Fibroblast of skin of back (primary cell): ENCODE results near the gene ACYP1.
"Not testable (repeated sequence)": the region's sequence is repeated elsewhere in the genome, so short reads cannot be mapped to it uniquely, and the experiment has no call there.

Source experiments
- DNase-seq: peaks from one replicate; pipeline ENCODE4 v3.0.0-alpha.2; 2013

The ACYP1 gene

GRCh38 chr14:75068294-75069120 is 4.7 kb upstream of the ACYP1 start:
- no peak for DNase-seq

DNA sequence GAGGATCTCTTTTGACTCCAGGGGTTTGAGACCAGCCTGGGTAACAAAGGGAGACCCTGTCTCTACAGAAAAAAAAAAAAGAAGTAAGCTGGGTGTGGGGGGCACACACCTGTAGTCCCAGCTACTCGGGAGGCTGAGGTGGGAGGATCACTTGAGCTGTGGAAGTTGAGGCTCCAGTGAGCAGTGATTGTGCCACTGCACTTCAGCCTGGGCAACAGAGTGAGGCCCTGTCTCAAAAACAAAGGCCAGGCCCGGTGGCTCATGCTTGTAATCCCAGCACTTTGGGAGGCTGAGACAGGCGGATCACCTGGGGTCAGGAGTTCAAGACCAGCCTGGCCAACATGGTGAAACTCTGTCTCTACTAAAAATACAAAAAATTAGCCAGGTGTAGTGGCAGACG is 3.9 kb upstream of the ACYP1 start:
- not testable (repeated sequence) for DNase-seq

DNA sequence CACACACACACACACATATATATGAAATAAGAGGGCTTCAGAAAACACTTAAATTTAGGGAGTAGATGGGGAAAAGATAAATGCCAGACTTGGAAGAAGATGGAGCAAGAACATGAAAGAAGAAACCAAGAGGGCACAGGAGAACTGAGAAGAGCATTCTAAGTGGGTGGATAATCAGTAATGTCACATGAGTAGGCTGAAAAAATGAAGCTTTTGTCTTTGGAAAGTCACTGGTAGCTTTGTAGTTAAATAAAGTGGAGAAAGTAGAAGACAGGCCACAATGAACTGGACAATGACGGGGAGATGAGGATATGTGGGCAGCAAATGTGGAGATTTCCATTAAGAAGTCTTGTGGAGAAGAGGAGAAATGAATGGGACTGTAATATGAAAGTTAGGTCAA is 3.4 kb upstream of the ACYP1 start:
- DNase-seq: no peak

GRCh38 chr14:75066691-75067090 is 2.9 kb upstream of the ACYP1 start:
- DNase-seq: no peak

GRCh38 chr14:75064205-75064567 is 362 bp upstream of the ACYP1 start:
- DNase-seq: no peak

- DNase-seq: no peak
These were observed 811 bp downstream of the ACYP1 start for GRCh38 chr14:75063013-75063412.

DNA sequence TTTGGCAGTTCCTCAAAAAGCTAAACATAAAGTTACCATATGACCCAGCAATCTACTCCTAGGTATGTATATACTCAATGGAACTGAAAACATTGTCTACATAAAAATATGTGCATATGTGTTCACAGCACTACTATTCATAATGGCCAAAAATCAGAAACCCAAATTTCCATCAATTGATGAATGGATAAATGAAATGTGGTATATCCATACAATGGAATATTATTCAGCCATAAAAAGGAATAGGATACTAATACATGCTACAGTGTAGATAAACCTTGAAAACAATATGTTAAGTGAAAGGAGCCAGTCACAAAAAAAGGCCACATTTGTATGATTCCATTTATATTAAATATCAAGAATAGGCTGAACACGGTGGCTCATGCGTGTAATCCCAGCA is 3.4 kb downstream of the ACYP1 start:
- DNase-seq: no peak

DNA sequence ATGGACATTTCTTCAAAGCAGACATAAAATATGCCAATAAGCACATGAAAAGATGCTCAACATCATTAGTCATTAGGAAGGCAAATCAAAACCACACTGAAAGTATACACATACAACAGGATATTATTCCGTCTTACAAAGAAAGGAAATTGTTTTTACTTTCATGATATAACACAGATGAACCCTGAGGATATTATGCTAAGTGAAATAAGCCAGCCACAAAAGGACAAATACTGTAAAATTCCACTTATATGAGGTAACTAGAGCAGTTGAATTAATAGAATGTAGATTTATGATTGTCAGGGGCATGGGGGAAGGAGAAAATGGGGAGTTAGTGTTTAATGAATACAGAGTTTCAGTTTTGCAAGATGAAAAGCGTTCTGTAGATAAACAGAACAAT is 4.2 kb downstream of the ACYP1 start:
- peak; percentile 80 for DNase-seq

DNA sequence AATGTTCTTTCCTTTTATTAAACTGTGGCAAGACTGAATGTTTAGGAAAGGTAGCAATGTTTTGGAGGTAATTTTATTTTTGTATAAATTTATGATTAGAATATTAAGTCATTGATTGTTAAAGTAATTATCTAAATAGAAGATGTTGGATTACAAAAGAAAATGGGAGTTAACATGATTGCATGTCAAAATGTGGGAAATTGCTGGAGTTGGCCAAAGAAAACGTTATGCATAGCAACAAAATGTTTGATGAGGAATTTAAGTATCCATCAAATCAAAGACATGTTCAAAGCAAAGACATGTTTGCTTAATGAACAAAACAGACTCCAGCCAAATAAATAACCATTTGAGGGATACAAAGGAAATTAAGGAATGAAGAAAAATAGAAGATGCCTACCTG is 9.4 kb downstream of the ACYP1 start:
- DNase-seq: no peak

DNA sequence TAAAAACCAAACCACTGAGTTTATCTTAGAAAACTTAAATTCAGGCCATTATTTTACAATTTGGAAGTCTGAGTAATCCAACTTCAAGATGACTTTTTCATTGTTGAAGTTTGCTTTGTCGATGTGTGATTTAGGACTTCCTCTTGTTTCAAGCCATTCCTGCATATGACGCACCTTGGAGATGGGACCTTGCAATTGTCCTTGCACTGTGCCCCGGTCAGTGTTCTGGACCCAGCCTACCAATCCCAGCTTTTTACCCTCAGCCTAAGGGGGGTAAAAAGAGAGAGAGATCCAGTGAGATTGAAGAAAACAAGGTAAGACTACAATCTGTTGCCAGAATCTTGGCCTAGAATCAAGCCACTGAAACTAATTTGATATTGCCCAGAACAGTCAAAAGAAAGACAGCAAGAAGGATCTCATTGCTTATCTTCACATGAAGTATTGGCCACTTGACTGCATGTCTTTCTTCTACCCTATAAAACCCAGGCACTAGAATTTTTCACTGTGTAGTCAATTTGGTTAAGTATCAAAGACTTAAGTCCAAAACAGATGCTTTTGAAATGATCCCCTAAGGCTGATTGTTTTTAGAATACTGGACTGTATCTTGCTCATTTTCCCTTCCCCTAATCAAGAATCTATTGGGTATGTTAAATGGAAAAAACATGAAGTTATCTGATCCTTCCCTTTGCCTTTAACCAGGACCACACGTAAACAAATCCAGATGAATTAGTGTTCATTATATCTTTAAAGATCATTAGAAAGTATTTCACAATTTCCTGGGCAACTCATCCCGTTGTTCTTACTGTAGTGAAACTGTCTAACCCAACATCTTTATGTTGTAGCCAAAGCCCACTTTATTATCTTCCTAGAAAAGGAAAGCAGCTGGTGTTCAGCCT is 10.2 kb downstream of the ACYP1 start:
- DNase-seq: no peak

GRCh38 chr14:75051556-75051899 is 12.3 kb downstream of the ACYP1 start:
- no peak for DNase-seq

- DNase-seq: peak; percentile 79
These were observed 12.8 kb downstream of the ACYP1 start, which contains the start of gene MLH3 for GRCh38 chr14:75050852-75051555. MLH3 (minus strand) TSS chr14:75051467; CDS start chr14:75049655, 1,812 bp downstream.

DNA sequence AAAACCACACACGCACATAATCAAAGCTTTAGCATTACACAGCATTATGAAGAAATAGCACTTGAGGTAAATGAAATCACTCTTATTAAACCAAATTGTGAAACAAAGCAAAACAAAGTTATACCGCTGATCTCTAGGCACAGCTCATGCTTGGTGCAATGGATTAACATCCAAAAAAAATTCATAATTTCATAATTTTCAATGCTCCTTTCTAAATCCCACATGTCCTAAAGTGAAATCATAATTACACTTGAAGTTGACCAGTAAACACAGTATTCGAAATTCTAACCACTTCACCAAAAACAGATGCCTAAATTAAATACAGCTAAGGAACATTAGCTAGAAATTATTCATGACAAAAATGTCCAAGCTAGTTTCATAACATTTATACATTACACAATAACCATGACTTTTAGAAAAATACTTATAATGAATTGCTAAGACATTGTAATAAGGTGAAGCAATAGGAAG is 14.1 kb downstream of the ACYP1 start:
- DNase-seq: no peak

- no peak for DNase-seq
These were observed 14.7 kb downstream of the ACYP1 start for GRCh38 chr14:75049136-75049535.

DNA sequence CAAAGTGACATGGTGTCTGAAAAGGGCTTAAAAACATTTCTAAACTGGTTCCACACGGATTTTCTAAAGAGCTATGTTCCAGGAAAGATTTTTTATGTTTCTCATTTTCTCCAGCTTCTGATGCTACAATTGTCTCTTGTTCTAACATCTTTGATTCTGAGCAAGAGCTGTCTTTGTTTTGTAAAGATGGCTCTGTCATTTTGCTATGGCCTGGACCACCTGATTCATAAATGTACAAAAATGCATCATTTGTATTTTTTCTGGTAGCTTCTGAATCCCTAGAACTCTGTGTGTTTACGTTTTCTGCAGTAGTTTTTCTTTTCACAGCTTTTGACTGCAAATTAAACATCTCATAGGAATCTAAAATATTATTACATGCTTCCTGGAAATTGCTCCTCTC is 15.7 kb downstream of the ACYP1 start:
- no peak for DNase-seq

DNA sequence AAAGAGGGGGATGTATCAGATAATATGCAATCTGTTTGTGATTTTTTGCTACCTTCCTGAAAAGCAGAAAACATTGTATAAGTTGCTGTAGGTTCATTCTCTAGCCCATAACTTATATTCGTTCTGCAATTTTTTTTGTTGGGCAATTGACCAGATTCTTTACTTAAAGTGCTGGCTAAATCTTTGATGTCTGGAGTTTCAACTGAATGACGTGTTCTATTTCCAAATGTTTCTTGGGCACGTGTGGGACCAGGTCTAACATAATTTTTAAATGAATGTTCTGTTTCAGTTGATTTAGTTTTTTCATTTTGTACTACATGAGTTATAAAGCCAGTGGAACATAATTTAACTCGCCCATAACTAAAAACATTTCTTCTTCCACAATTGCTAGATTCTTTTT is 16.3 kb downstream of the ACYP1 start:
- no peak for DNase-seq

DNA sequence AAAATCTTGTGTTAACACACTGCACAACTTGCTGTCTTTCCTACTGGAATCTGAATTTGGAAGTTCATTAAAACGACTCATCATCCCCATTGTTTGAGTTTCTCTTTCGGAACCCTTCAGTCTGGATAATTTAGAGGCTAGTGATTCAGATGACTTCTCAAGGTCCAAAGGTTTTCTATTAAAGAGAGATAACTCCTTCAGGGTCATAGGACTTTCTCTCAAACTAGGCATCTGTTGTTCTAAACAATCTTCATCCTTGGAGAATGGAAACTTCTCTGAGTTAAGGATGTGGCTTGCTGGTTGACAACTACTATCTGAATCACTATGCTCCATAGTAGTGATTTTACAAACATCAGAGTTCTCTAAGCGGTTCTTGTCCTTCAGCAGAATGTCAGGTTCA is 16.9 kb downstream of the ACYP1 start:
- DNase-seq: peak; percentile 38

DNA sequence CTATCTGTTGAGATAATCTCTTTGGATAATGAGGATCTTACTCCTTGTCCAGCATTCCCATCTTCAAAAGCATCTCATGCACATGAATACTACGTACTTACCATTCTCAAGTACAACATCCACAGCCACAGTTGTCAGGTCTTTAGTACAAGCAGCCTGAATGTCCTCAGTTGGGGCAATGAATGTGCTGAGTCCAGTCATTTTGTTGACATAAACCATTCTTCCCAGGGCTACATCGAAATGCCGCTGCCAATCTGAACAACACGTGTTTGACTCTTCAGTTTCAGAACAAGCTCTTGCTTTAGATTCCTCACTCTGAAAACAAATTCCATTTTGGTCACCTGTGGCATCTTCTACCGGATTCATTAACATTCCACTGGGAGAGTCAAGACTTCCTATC is 17.5 kb downstream of the ACYP1 start:
- DNase-seq: no peak

DNA sequence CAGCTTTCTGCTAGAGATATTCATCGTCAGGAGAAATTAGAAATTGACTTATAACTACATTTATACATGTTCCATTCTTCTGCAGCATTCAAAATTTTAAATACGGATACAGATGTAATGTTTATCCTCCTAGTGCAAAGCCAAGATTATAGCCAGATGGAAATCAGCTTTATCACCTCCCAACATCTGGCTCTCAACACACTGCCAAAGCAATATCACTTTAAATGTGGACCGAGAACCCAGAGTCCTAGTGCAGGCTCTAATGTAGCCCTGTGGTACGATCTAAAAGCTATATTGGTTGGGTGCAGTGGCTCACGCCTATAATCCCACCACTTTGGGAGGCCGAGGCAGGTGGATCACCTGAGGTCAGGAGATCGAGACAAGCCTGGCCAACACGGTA is 19.1 kb downstream of the ACYP1 start:
- no peak for DNase-seq

GRCh38 chr14:75044322-75044721 is 19.5 kb downstream of the ACYP1 start:
- DNase-seq: peak; percentile 57

DNA sequence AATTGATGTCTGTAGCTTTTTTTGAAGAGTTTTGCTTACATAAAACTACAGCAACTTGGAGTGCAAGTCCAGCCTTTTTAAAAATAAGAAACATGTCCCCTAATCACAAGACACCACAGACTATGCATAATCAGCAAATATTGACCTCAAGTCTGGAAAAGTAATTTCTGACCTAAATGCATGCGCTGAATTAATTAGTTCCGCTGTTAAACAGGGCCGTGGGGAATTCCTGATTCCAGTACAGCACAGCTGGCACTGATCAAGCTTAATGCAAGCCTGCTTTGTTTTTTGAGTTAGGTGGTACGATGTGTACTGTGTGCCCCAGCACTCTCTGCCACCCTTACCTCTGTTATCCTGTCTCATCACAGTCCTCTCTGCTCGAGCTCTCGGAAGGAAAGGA is 21.8 kb downstream of the ACYP1 start:
- DNase-seq: no peak

DNA sequence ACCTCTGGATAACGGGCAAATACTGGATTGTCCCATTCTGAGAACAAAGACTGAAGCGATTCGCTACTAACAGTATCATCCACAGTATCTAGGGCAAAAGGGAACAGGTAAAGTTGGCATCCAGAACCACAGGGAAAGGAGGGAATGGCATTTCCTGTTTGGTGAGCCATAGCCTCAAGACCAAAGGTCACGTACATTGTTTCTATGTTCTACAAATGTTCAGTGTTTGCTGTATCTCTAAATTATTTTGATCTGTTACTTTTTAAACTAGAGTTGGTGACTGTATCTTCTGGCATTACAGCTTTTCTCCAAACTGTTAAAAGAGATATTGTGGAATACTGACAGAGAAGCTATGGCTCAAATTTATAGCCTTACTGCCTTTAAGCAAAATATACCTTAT is 22.2 kb downstream of the ACYP1 start:
- no peak for DNase-seq

DNA sequence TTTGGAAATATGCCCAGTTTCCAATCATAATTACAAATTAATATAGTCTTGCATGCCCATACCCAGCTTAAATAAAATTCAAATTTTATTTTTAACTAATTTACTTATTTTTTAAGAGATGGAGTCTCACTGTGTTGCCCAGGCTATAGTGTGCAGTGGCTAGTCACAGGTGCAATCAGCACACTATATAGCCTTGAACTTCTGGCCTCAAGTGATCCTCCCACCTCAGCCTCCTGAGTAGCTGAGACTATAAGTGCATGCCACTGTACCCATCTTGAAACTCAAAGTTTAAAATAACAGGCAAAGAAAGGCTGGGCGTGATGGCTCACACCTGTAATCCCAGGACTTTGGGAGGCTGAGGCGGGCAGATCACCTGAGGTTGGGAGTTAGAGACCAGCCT is 22.9 kb downstream of the ACYP1 start:
- DNase-seq: no peak
